Fibroblast of the aortic adventitia (primary cell): Measurements from ENCODE around the gene SNX27. TPM values are rescaled to one million over a fixed set of nuclear protein-coding genes. Genes with fewer than 3 reads are reported as not detected.

Experiments used
- DNase-seq: peaks from one replicate; pipeline ENCODE4 v3.0.0-alpha.2; 2010; ENCODE audit warnings: low read depth
- H3K4me3 ChIP-seq: 2 replicates; pipeline ENCODE4 v1.5.1; 2011; ENCODE audit warnings: low read depth, mild to moderate bottlenecking, control low read depth, low read length, moderate library complexity
- CTCF ChIP-seq: IDR thresholded peaks from 2 replicates; pipeline ENCODE4 v1.5.1; 2011; ENCODE audit warnings: mild to moderate bottlenecking, low read length, control low read depth, inconsistent platforms; ENCODE audit not compliant: insufficient read depth
- total RNA-seq: library from RNA; depleted of rRNA; stranded (reverse); fragments of >200 nt; gene quantifications from 2 replicates; pipeline ENCODE4 v1.2.3, GENCODE V29; 2012; ENCODE audit warnings: low replicate concordance

The SNX27 gene
- total RNA-seq, 1 donor: 28.6 TPM

DNA sequence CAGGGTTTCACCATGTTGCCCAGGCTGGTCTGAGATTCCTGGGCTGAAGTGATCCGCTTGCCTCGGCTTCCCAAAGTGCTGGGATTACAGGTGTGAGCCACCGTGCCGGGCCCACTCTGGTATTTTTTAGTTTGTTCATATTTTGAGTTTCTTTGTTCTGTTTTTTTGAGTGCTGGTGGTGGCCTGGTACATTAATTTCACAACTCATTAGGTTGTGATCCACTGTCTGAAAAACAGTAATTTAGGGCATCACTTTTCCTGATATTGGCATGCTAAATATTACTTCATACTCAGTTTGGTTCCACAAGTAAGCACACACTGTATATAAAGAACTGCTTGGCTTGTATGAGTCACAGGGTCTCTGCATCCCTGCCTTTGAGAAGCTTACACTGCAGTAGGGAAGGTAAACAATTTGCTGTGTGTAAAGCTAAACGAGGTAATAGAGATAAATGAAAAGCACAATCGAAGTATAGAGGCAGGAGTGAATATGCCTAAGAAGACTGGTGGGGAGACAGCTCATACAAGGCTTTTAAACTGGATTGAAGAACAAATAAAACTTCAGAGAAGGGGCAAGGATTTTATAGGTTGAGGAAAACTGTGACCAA, 7.7 kb downstream of the SNX27 start:
- DNase-seq: peak; percentile 40
- TF ChIP-seq CTCF: no peak
- no peak overlapping the region for H3K4me3 ChIP-seq

DNA sequence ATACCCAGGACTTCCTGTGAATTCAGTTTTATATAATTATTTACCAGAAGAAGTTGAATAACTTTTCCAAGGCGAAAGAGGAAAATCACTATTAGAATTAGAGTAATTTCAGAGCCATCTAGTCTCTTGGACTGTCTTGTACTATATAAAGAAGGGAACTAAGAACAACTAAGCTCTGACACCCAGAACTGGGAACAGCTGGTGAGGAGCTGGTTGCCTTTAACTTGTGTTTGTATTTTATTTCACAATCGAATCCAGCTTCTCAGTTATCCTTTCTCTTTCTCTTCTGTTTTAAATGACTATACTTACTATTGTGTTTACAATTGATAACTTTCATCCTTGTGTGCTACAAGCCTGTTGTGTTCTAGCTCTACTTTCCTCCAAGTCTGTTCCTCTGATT, 8.4 kb downstream of the SNX27 start:
- peak; percentile 51 for DNase-seq
- no peak for TF ChIP-seq CTCF
- H3K4me3 ChIP-seq: no peak overlapping the region

GRCh38 chr1:151621351-151621750, 9.5 kb downstream of the SNX27 start:
- no peak for TF ChIP-seq CTCF
- H3K4me3 ChIP-seq: no peak overlapping the region
- DNase-seq: no peak

DNA sequence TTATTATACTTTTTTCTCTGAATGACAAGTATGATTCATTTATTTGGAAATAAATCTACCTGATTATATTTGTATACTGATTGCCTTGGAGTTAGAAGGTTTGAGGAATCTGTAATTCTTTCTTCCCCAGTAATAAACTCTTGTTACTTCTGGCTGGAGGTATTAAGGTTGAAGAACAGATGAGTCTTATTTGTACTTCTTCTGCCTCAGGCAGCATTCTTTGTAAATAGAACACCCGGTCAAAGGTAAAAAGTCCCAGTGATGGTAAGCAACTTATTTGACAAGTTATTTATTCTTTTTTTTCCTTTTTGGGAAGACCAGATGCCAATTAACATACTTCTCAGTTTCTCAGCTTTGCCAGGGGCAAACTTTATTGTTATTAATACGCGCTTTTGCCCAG, 12.9 kb downstream of the SNX27 start:
- TF ChIP-seq CTCF: no peak
- no peak overlapping the region for H3K4me3 ChIP-seq
- no peak for DNase-seq

DNA sequence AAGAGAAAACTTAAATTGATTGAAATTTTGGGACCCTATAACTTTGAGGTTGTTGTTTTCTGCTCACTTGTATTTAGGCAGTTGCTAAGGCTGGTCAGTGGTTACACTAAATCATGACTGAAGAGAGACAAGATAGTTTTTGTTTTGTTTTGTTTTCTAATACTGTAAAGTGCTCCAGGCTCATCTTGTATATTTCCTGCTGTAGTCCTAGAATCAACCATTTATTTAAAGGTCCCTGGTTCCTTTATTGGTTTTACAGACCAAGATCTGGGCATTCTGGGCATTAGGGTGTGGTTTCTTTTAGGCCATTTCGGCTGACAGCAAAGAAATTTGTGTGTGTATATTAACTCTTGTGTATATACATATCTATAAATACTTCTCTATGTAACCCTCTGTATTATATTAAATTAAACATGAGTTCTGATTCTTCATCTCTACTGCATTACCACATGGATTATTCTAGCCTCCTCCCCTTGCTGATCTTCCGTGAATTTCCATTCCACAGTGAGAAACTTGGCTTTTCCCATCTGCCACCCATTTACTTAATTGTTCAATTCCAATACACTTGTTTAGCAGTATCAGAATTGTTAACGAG, 15.0 kb downstream of the SNX27 start:
- no peak for DNase-seq
- H3K4me3 ChIP-seq: no peak overlapping the region
- no peak for TF ChIP-seq CTCF

GRCh38 chr1:151629278-151629677, 17.4 kb downstream of the SNX27 start:
- no peak overlapping the region for H3K4me3 ChIP-seq
- no peak for TF ChIP-seq CTCF
- DNase-seq: no peak

DNA sequence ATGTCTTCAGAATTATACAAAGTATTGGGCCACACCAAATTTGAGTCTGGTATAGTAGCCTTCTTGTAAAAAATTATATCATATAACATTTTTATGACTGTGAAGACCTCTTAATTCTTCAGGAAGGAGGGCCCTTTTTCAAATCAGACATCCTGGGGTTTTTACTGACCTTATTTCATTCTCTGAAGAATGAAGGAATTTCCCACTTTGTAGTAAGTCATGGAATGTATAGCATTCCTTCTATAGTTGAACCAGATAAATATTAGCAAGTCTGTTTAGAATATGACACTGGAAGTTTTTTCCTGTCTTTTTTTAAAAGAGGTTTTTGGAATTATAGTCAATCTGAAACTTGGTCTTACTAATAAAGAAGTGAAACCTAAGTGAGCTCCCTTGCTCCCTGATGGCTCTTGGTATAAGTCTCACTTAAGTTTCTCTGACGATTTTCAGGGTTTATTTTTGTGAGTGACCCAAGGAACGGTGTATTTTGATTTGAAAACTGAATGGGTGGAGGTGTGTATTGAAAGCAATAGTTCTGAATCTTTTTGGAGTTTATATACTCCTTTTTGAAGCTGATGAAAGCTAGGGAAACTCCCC, 23.7 kb downstream of the SNX27 start:
- no peak overlapping the region for H3K4me3 ChIP-seq
- no peak for DNase-seq
- no peak for TF ChIP-seq CTCF
